ENCODE results near the gene HEATR5A.
"Not testable (repeated sequence)": the region's sequence is repeated elsewhere in the genome, so short reads cannot be mapped to it uniquely, and the experiment has no call there.

Gene HEATR5A

DNA sequence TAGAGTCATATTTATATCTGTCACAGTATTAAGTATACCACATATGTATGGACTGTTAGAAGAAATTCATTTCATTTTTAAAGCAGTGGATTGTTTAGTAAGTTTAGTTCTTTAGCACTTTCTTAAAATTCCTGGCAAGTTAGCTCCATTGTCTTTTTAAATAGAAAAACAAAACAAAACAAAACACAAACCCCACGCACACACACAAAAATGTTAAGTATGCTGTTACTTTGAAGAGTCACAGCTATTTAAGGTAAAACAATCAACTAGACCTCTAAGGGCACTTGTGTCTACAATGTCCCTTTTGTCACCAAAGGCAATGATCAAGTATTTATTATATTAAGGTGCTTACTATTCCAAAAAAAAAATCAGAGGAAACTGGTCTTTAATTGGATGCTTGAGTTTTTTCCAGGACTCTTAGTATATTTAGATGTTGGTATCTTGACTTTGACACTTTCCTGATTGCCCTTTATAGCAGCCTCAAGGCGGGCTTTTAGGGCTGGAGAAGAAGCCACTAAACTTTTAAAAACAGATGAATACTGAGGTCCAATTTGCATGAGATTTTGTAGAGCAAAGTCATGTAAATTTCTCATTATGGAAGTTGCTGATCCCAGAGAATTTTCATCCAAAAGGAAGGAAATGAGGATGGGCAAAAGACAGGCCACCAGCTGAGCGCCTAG, 127.3 kb downstream of the HEATR5A start:
- Histone ChIP-seq H3K27me3 (ENCODE audit: control insufficient read depth in 1 of 2, insufficient read depth in 2 of 2, low read length in 2 of 2) (no peaks in the 10 kb centered on the region), H3K27ac (ENCODE audit: low read depth, low read length) (no peak overlapping the region), H3K4me3 (ENCODE audit: low read depth in 1 of 2, low read length in 2 of 2) (no peak overlapping the region), H3K4me1 (ENCODE audit: insufficient read depth, low read length) (no peaks in the 10 kb centered on the region), H3K9ac (ENCODE audit: low read length) (no peak overlapping the region), H3K9me3 (ENCODE audit: low read length) (no peaks in the 10 kb centered on the region), H3K36me3 (ENCODE audit: insufficient read depth, low read length) (no peaks in the 10 kb centered on the region)

- H3K27ac ChIP-seq (ENCODE audit: low read depth, low read length): no peak overlapping the region
- no peaks in the 10 kb centered on the region for H3K4me1 ChIP-seq (ENCODE audit: insufficient read depth, low read length)
- no peak overlapping the region for H3K9ac ChIP-seq (ENCODE audit: low read length)
- H3K36me3 ChIP-seq (ENCODE audit: insufficient read depth, low read length): no peaks in the 10 kb centered on the region
- no peaks in the 10 kb centered on the region for H3K9me3 ChIP-seq (ENCODE audit: low read length)
- no peaks in the 10 kb centered on the region for H3K27me3 ChIP-seq (ENCODE audit: control insufficient read depth in 1 of 2, insufficient read depth in 2 of 2, low read length in 2 of 2)
- H3K4me3 ChIP-seq (ENCODE audit: low read depth in 1 of 2, low read length in 2 of 2): no peak overlapping the region
Observed at GRCh38 chr14:31291210-31291609, 129.1 kb downstream of the HEATR5A start.

DNA sequence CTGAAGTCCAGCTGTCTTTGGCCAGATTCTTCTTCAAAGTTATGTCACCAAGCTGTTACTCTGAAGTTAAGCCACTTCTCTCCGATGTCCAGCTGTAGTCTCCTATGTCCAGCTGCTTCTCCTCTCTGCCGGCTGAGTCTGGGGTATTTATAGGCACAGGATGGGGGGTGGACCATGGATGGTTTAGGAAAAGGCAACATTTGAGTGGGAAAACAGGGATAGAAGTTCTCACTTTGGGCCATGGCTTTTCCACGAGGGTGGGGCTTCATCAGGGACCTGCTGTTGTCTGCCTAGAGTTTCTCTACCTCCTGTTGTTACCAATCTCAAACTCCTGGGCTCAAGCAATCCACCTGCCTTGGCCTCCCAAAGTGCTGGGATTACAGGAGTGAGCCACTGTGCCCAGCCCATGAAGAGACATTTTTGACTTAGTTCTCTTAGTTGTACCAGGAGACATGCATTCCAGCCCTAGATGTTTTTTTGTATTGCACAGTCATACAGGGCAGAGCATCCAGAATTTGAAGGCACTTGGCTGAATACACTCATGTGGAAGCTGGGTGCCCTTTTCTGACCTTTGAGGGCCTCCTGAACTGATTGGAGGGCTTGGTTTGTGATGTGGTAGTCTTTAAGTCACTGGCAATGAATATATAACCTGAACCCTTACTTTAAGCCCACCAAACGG, 132.9 kb downstream of the HEATR5A start:
- Histone ChIP-seq H3K27me3 (ENCODE audit: control insufficient read depth in 1 of 2, insufficient read depth in 2 of 2, low read length in 2 of 2) (no peaks in the 10 kb centered on the region), H3K4me1 (ENCODE audit: insufficient read depth, low read length) (no peaks in the 10 kb centered on the region), H3K9me3 (ENCODE audit: low read length) (no peaks in the 10 kb centered on the region), H3K36me3 (ENCODE audit: insufficient read depth, low read length) (no peaks in the 10 kb centered on the region), H3K27ac (ENCODE audit: low read depth, low read length) (no peak overlapping the region), H3K4me3 (ENCODE audit: low read depth in 1 of 2, low read length in 2 of 2) (no peak overlapping the region), H3K9ac (ENCODE audit: low read length) (no peak overlapping the region)

DNA sequence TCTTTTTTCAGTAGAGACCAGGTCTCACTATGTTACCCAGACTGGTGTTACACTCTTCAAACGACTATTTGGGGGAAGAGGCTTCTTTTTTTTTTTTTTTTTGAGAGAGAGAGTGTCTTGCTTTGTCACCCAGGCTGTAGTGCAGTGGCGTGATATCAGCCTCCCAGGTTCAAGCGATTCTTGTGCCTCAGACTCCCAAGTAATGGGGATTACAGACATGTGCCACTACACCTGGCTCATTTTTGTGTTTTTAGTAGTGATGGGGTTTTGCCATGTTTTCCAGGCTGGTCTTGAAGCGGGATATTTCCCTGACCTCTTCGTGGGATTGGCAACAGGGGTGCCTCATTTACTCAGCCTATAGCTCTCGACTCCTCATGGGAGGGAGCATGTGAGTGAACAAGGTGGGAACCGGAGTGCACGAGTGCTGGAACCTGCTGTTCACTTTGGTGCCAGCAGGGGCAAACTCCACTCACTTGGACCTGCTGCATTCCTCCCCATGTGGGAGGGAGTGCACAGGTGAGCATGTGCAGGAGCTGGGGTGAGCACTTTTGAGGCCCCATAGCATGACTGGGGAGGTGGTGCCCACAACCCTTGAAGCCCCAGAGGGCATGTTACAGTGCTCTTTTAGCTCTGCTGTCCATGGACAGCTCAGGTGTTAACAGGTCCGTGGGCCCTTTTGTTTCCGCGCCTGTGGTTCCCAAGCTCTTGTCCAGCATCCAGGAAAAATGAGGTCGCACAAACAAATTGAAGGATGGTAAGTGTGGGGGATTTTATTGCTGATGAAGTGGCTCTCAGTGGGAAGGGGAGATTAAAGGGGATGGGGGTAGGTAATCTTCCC, 133.7 kb downstream of the HEATR5A start:
- Histone ChIP-seq H3K27ac (ENCODE audit: low read depth, low read length) (no peak overlapping the region), H3K9me3 (ENCODE audit: low read length) (no peaks in the 10 kb centered on the region), H3K27me3 (ENCODE audit: control insufficient read depth in 1 of 2, insufficient read depth in 2 of 2, low read length in 2 of 2) (no peaks in the 10 kb centered on the region), H3K4me3 (ENCODE audit: low read depth in 1 of 2, low read length in 2 of 2) (no peak overlapping the region), H3K9ac (ENCODE audit: low read length) (no peak overlapping the region), H3K36me3 (ENCODE audit: insufficient read depth, low read length) (no peaks in the 10 kb centered on the region), H3K4me1 (ENCODE audit: insufficient read depth, low read length) (no peaks in the 10 kb centered on the region)

- Histone ChIP-seq H3K4me3 (ENCODE audit: low read depth in 1 of 2, low read length in 2 of 2) (no peak overlapping the region), H3K9me3 (ENCODE audit: low read length) (no peaks in the 10 kb centered on the region), H3K9ac (ENCODE audit: low read length) (no peak overlapping the region), H3K4me1 (ENCODE audit: insufficient read depth, low read length) (no peaks in the 10 kb centered on the region), H3K27me3 (ENCODE audit: control insufficient read depth in 1 of 2, insufficient read depth in 2 of 2, low read length in 2 of 2) (no peaks in the 10 kb centered on the region), H3K36me3 (ENCODE audit: insufficient read depth, low read length) (no peaks in the 10 kb centered on the region), H3K27ac (ENCODE audit: low read depth, low read length) (no peak overlapping the region)
Observed at GRCh38 chr14:31283578-31284252, 136.6 kb downstream of the HEATR5A start.

- no peak overlapping the region for H3K27ac ChIP-seq (ENCODE audit: low read depth, low read length)
- H3K9me3 ChIP-seq (ENCODE audit: low read length): no peaks in the 10 kb centered on the region
- no peaks in the 10 kb centered on the region for H3K4me1 ChIP-seq (ENCODE audit: insufficient read depth, low read length)
- H3K27me3 ChIP-seq (ENCODE audit: control insufficient read depth in 1 of 2, insufficient read depth in 2 of 2, low read length in 2 of 2): no peaks in the 10 kb centered on the region
- no peak overlapping the region for H3K9ac ChIP-seq (ENCODE audit: low read length)
- no peaks in the 10 kb centered on the region for H3K36me3 ChIP-seq (ENCODE audit: insufficient read depth, low read length)
- no peak overlapping the region for H3K4me3 ChIP-seq (ENCODE audit: low read depth in 1 of 2, low read length in 2 of 2)
Observed at GRCh38 chr14:31283153-31283552, 137.2 kb downstream of the HEATR5A start.

DNA sequence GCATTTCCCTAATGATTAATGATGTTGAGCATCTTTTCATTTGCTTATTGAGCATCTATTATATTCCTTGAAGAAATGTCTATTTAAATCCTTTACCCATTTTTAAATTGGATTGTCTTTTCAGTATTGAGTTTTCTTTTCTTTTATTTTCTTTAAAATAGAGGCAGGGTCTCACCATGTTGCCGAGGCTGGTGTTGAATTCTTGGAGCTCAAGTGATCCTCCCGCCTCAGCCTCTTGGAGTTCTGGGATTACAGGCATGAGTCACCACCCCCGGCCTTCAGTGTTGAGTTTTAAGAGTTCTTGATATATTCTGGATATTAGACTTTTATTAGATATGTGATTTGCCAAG, 139.5 kb downstream of the HEATR5A start:
- Histone ChIP-seq H3K27ac (ENCODE audit: low read depth, low read length) (no peak overlapping the region), H3K9ac (ENCODE audit: low read length) (no peak overlapping the region), H3K9me3 (ENCODE audit: low read length) (no peaks in the 10 kb centered on the region)

GRCh38 chr14:31280132-31280870, 140.0 kb downstream of the HEATR5A start:
- Histone ChIP-seq H3K9me3 (ENCODE audit: low read length) (no peaks in the 10 kb centered on the region), H3K27me3 (ENCODE audit: control insufficient read depth in 1 of 2, insufficient read depth in 2 of 2, low read length in 2 of 2) (no peaks in the 10 kb centered on the region), H3K4me3 (ENCODE audit: low read depth in 1 of 2, low read length in 2 of 2) (no peak overlapping the region), H3K36me3 (ENCODE audit: insufficient read depth, low read length) (no peaks in the 10 kb centered on the region), H3K9ac (ENCODE audit: low read length) (no peak overlapping the region), H3K27ac (ENCODE audit: low read depth, low read length) (no peak overlapping the region), H3K4me1 (ENCODE audit: insufficient read depth, low read length) (no peaks in the 10 kb centered on the region)

More for the DNA sequence above, 139.5 kb downstream of the HEATR5A start:
- H3K4me3 ChIP-seq (ENCODE audit: low read depth in 1 of 2, low read length in 2 of 2): no peak overlapping the region
- no peaks in the 10 kb centered on the region for H3K36me3 ChIP-seq (ENCODE audit: insufficient read depth, low read length)
- no peaks in the 10 kb centered on the region for H3K27me3 ChIP-seq (ENCODE audit: control insufficient read depth in 1 of 2, insufficient read depth in 2 of 2, low read length in 2 of 2)
- no peaks in the 10 kb centered on the region for H3K4me1 ChIP-seq (ENCODE audit: insufficient read depth, low read length)

DNA sequence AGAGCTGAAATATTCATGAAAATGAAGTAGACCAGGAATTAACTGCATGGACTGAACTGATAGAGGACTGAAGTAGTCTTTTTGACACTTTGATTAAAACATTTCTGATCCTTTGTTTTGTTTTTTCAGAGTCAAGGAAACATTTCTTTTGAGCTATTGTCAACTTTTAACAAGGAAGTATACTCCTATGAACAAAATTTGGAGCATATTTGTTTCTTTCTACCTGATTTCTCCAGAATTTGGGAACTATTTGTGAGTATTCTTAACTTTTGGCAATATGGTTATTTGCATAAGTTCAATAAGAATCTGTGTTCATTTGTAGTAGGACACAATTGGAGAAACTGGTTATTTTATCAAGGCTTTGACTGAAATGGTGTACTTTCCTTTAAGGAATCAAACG, 141.5 kb downstream of the HEATR5A start:
- no peaks in the 10 kb centered on the region for H3K27me3 ChIP-seq (ENCODE audit: control insufficient read depth in 1 of 2, insufficient read depth in 2 of 2, low read length in 2 of 2)
- H3K36me3 ChIP-seq (ENCODE audit: insufficient read depth, low read length): no peaks in the 10 kb centered on the region
- no peak overlapping the region for H3K27ac ChIP-seq (ENCODE audit: low read depth, low read length)
- no peak overlapping the region for H3K4me3 ChIP-seq (ENCODE audit: low read depth in 1 of 2, low read length in 2 of 2)
- no peak overlapping the region for H3K9ac ChIP-seq (ENCODE audit: low read length)
- H3K9me3 ChIP-seq (ENCODE audit: low read length): no peaks in the 10 kb centered on the region
- H3K4me1 ChIP-seq (ENCODE audit: insufficient read depth, low read length): no peaks in the 10 kb centered on the region

GRCh38 chr14:31277085-31277484, 143.3 kb downstream of the HEATR5A start:
- Histone ChIP-seq H3K4me1 (ENCODE audit: insufficient read depth, low read length) (no peaks in the 10 kb centered on the region), H3K9ac (ENCODE audit: low read length) (no peak overlapping the region), H3K36me3 (ENCODE audit: insufficient read depth, low read length) (no peaks in the 10 kb centered on the region), H3K27me3 (ENCODE audit: control insufficient read depth in 1 of 2, insufficient read depth in 2 of 2, low read length in 2 of 2) (no peaks in the 10 kb centered on the region), H3K9me3 (ENCODE audit: low read length) (no peaks in the 10 kb centered on the region), H3K27ac (ENCODE audit: low read depth, low read length) (no peak overlapping the region), H3K4me3 (ENCODE audit: low read depth in 1 of 2, low read length in 2 of 2) (no peak overlapping the region)

DNA sequence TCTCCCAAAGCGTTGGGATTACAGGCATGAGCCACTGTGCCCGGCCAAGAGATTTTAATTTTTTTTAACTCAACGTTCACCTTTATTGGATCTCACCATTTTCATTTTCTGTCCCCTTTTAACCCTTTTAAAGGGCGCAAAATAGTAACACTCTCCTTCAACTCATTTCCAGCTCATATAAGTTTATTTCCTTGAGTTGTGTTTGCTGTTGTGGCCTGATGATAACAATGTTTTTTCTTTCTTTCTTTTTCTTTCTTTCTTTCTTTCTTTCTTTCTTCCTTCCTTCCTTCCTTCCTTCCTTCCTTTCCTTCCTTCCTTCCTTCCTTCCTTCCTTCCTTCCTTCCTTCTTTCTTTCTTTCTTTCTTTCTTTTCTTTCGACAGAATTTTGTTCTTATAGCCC, 143.9 kb downstream of the HEATR5A start:
- not testable (repeated sequence) for H3K9me3 ChIP-seq (ENCODE audit: low read length); H3K4me1 ChIP-seq (ENCODE audit: insufficient read depth, low read length); H3K9ac ChIP-seq (ENCODE audit: low read length); H3K36me3 ChIP-seq (ENCODE audit: insufficient read depth, low read length); H3K27me3 ChIP-seq (ENCODE audit: control insufficient read depth in 1 of 2, insufficient read depth in 2 of 2, low read length in 2 of 2); H3K4me3 ChIP-seq (ENCODE audit: low read depth in 1 of 2, low read length in 2 of 2); H3K27ac ChIP-seq (ENCODE audit: low read depth, low read length)
